RWPE2 (cell line): Measurements from ENCODE around the gene GINM1.

Experiments used
- ATAC-seq: fragments of 200-7000 bp; cut with Tn5 transposase; 3 replicates; pipeline ENCODE4 v1.9.1; 2021; ENCODE audit warnings: low read depth
- DNase-seq: peaks from one replicate; pipeline ENCODE4 v3.0.0-alpha.2; 2020; ENCODE audit warnings: low spot score
- H3K27ac ChIP-seq: fragments of 450-650 bp; 2 replicates; pipeline ENCODE4 v1.5.1; 2017; ENCODE audit warnings: mild to moderate bottlenecking; ENCODE audit not compliant: poor library complexity, severe bottlenecking
- H3K27me3 ChIP-seq: fragments of 250-450 bp; sonication (Bioruptor Pico); 2 replicates; pipeline ENCODE4 v1.5.1; 2021; ENCODE audit warnings: mild to moderate bottlenecking, moderate library complexity; ENCODE audit not compliant: insufficient read depth, poor library complexity, severe bottlenecking
- H3K36me3 ChIP-seq: fragments of 250-450 bp; sonication (Bioruptor Pico); 2 replicates; pipeline ENCODE4 v1.5.1; 2020; ENCODE audit warnings: low read depth, mild to moderate bottlenecking, moderate library complexity
- H3K4me1 ChIP-seq: fragments of 250-450 bp; sonication (Bioruptor Pico); 2 replicates; pipeline ENCODE4 v1.5.1; 2021; ENCODE audit warnings: mild to moderate bottlenecking, moderate library complexity; ENCODE audit not compliant: insufficient read depth, poor library complexity, severe bottlenecking
- H3K4me3 ChIP-seq: fragments of 250-450 bp; sonication (Bioruptor Pico); 2 replicates; pipeline ENCODE4 v1.5.1; 2021; ENCODE audit warnings: mild to moderate bottlenecking, moderate library complexity; ENCODE audit not compliant: severe bottlenecking
- H3K9me3 ChIP-seq: fragments of 250-450 bp; sonication (Bioruptor Pico); 2 replicates; pipeline ENCODE4 v1.5.1; 2021; ENCODE audit warnings: mild to moderate bottlenecking, moderate library complexity; ENCODE audit not compliant: severe bottlenecking
- TF ChIP-seq, protein P1 (sequence below): fragments of 450-650 bp; IDR thresholded peaks from one replicate; pipeline ENCODE4 v1.5.1; 2017; ENCODE audit warnings: mild to moderate bottlenecking, moderate library complexity; ENCODE audit not compliant: poor library complexity, severe bottlenecking

The GINM1 gene

DNA sequence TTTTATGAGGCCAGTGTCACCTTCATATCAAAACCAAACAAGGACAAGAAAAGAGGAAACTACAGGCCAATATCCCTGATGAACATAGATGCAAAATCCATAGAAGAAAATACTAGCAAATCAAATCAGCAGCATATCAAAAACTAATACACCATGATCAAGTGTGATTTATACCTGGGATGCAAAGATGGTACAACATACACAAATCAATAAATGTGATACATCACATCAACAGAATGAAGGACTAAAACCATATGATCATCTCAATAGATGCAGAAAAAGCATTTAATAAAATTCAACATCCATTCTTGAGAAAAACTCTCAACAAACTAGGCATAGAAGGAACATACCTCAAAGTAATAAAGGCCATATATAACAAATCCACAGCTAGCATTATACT is 8.1 kb upstream of the GINM1 start:
- no peak overlapping the region for H3K4me3 ChIP-seq
- H3K4me1 ChIP-seq, result no peaks in the 10 kb centered on the region
- no peak for DNase-seq
- no peak overlapping the region for H3K27ac ChIP-seq
- TF ChIP-seq, protein P1, sequence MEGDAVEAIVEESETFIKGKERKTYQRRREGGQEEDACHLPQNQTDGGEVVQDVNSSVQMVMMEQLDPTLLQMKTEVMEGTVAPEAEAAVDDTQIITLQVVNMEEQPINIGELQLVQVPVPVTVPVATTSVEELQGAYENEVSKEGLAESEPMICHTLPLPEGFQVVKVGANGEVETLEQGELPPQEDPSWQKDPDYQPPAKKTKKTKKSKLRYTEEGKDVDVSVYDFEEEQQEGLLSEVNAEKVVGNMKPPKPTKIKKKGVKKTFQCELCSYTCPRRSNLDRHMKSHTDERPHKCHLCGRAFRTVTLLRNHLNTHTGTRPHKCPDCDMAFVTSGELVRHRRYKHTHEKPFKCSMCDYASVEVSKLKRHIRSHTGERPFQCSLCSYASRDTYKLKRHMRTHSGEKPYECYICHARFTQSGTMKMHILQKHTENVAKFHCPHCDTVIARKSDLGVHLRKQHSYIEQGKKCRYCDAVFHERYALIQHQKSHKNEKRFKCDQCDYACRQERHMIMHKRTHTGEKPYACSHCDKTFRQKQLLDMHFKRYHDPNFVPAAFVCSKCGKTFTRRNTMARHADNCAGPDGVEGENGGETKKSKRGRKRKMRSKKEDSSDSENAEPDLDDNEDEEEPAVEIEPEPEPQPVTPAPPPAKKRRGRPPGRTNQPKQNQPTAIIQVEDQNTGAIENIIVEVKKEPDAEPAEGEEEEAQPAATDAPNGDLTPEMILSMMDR, result no peak
- H3K27me3 ChIP-seq, result no peaks in the 10 kb centered on the region
- H3K9me3 ChIP-seq, result no peaks in the 10 kb centered on the region
- no peaks in the 10 kb centered on the region for H3K36me3 ChIP-seq
- ATAC-seq, result no peak

DNA sequence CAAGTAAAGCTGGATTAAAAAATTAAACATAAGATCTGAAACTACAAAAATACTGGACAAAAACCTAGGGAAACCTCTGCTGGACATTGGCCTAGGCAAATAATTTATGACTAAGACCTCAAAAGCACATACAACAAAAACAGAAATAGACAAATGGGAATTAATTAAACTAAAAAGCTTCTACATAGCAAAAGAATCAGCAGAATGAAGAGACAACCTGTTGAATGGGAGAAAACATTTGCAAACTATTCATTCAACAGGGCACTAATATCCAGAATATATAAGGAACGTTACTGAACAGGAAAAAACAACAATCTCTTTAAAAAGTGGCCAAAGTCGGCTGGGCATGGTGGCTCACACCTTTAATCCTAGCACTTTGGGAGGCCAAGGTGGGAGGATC is 6.8 kb upstream of the GINM1 start:
- Histone ChIP-seq H3K4me1 (peaks cover 13% of the 10 kb centered on the region), H3K36me3 (no peaks in the 10 kb centered on the region), H3K4me3 (no peak overlapping the region), H3K27me3 (no peaks in the 10 kb centered on the region), H3K27ac (no peak overlapping the region), H3K9me3 (no peaks in the 10 kb centered on the region)
- TF ChIP-seq, protein P1, result no peak
- ATAC-seq (no peak), DNase-seq (no peak)

DNA sequence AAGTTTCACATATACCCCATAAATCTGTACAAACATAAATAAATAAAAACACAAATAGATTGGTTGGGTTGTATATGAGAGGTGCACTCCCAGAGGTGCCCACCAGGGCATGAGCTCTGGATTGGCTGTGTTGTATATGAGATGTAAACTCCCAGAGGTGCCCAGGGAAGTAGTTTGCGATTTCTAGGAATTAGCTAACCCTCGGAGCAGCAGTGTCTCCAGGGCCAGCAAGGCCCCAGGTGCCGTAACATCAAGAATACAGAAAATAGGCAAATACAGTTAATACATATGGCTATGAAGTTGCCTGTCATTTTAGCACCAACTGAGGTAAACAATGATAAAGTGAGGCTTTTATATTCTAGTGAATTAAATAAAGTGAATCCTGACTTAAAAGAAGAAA is 5.4 kb upstream of the GINM1 start:
- peak; percentile 48; the same call in 1 of the 3 replicates for ATAC-seq
- TF ChIP-seq, protein P1, result peak; percentile 42
- H3K4me3 ChIP-seq, result no peak overlapping the region

DNA sequence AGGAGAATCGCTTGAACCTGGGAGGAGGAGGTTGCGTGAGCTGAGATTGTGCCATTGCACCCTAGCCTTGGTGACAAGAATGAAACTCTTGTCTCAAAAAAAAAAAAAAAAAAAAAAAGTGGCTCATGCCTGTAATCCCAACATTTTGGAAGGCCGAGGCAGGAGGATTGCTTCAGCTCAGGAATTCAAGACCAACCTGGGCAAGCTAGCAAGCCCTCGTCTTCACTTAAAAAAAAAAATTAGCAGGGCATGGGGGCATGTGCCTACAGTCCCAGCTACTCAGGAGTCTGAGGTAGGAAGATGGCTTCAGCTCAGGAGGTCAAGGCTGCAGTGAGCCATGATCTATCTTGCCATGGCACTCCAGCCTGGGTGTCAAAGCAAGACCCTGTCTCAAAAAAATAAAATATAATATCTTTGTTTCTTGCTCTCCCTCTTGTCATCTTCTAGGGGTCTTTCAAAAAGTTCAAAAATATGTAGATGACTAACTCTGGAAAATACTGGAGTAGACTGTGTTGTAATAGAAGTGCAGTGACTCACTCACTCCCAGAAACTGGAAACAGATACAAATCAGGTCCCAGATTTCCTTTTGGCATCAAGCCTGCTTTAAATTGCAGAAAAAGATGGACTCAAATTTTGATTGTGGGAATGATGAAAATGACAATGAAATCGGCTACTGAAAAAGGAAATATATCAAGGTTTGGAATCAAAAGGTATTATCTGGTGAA is 2.8 kb upstream of the GINM1 start:
- DNase-seq (no peak), ATAC-seq (peak; percentile 21; the same call in 1 of the 3 replicates)
- H3K9me3 ChIP-seq, result no peaks in the 10 kb centered on the region
- no peaks in the 10 kb centered on the region for H3K36me3 ChIP-seq
- TF ChIP-seq, protein P1, result no peak
- peak overlapping the region; percentile 59 for H3K27ac ChIP-seq
- no peaks in the 10 kb centered on the region for H3K27me3 ChIP-seq
- peaks cover 20% of the 10 kb centered on the region for H3K4me1 ChIP-seq
- no peak overlapping the region for H3K4me3 ChIP-seq

More for the DNA sequence above, 5.4 kb upstream of the GINM1 start:
- DNase-seq, result no peak
- Histone ChIP-seq H3K36me3 (no peaks in the 10 kb centered on the region), H3K27ac (no peak overlapping the region), H3K9me3 (no peaks in the 10 kb centered on the region), H3K4me1 (peaks cover 17% of the 10 kb centered on the region), H3K27me3 (no peaks in the 10 kb centered on the region)

DNA sequence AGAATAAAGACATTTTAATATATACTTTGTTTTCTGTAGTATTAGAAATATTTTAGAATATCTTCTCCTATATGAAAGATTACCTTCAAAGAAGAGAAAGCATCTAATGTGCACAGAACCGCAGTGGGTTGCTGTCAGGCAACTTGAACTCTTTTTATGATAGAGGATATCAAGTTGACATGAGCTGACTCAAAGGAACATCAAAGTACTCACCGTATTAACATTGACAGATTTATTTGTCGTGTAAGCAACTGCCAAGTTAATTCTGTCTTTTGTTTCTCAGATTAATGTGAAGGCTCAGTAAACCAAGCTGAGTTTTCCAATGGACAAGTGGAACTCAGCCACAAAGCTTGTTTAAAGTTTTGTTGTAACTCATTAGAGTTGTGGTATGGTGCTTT is 2.2 kb upstream of the GINM1 start:
- no peaks in the 10 kb centered on the region for H3K36me3 ChIP-seq
- TF ChIP-seq, protein P1, result no peak
- peaks cover 20% of the 10 kb centered on the region for H3K4me1 ChIP-seq
- no peaks in the 10 kb centered on the region for H3K9me3 ChIP-seq
- H3K27me3 ChIP-seq, result no peaks in the 10 kb centered on the region
- no peak overlapping the region for H3K4me3 ChIP-seq
- ATAC-seq (no peak), DNase-seq (no peak)
- H3K27ac ChIP-seq, result peak overlapping the region; percentile 59
